HEK293 (cell line): ENCODE data around the gene HSD17B8.

Source experiments
- CTCF ChIA-PET: fragments of 350-600 bp; formaldehyde crosslinking; extraction: SDS; loops from one replicate; lab custom pipeline; 2021; ENCODE audit warnings: antibody characterized with exemption; lab: Yijun Ruan, JAX
- POLR2A ChIA-PET: fragments of 300-600 bp; formaldehyde crosslinking; extraction: SDS; loops from one replicate; lab custom pipeline; 2020; ENCODE audit warnings: antibody characterized with exemption, inconsistent platforms; lab: Yijun Ruan, JAX
- H3K27ac ChIP-seq: fragments of 200-500 bp; sonication (Bioruptor generic); 2 replicates; pipeline ENCODE4 v1.5.1; 2014; ENCODE audit warnings: low read depth, low read length, control low read depth, inconsistent platforms; ENCODE audit errors: extremely low read depth
- H3K36me3 ChIP-seq, 2 experiments: fragments of 200-500 bp in 1 of 2; sonication (Bioruptor generic) in 1 of 2; 1 replicate in 1 of 2; 2 replicates in 1 of 2; pipeline ENCODE4 v1.5.1; 2014 to 2017; ENCODE audit warnings: inconsistent platforms in 2 of 2, low read length in 2 of 2; ENCODE audit not compliant: control insufficient read depth in 2 of 2, insufficient read depth in 1 of 2
- H3K4me1 ChIP-seq: fragments of 200-500 bp; sonication (Bioruptor generic); 2 replicates; pipeline ENCODE4 v1.5.1; 2014; ENCODE audit warnings: mild to moderate bottlenecking, low read length, inconsistent platforms; ENCODE audit not compliant: control insufficient read depth, insufficient read depth
- H3K4me3 ChIP-seq: 2 replicates; pipeline ENCODE4 v1.5.1; 2011; ENCODE audit warnings: low read depth, mild to moderate bottlenecking, control low read depth, low read length, moderate library complexity
- H3K9me3 ChIP-seq: fragments of 200-500 bp; sonication (Bioruptor generic); 2 replicates; pipeline ENCODE4 v1.5.1; 2014; ENCODE audit warnings: low read depth, low read length, inconsistent platforms; ENCODE audit not compliant: control insufficient read depth, insufficient read depth
- HOXD13 ChIP-seq: sonication (generic); formaldehyde crosslinking; IDR thresholded peaks from 2 replicates; pipeline ENCODE4 v1.8.0; 2022; ENCODE audit warnings: missing genetic modification reagents, borderline replicate concordance
- IKZF3 ChIP-seq: fragments of 450-650 bp; IDR thresholded peaks from 2 replicates; pipeline ENCODE4 v1.5.0; 2018; ENCODE audit warnings: missing biosample characterization, mild to moderate bottlenecking, missing genetic modification characterization, moderate library complexity
- KLF10 ChIP-seq: fragments of 450-650 bp; IDR thresholded peaks from 2 replicates; pipeline ENCODE4 v1.5.1; 2018; ENCODE audit warnings: missing biosample characterization, mild to moderate bottlenecking, missing genetic modification characterization
- SP3 ChIP-seq: fragments of 450-650 bp; formaldehyde crosslinking; IDR thresholded peaks from 2 replicates; pipeline ENCODE4 v1.5.1; 2016; ENCODE audit warnings: missing biosample characterization, missing genetic modification characterization
- ZBTB17 ChIP-seq: fragments of 450-650 bp; formaldehyde crosslinking; IDR thresholded peaks from 2 replicates; pipeline ENCODE4 v1.5.1; 2016; ENCODE audit warnings: missing biosample characterization, missing genetic modification characterization
- ZFHX2 ChIP-seq: fragments of 450-650 bp; formaldehyde crosslinking; conservative IDR thresholded peaks from 2 replicates; pipeline ENCODE4 v1.5.1; 2016; ENCODE audit warnings: missing biosample characterization, missing genetic modification characterization
- ZNF10 ChIP-seq: fragments of 450-650 bp; formaldehyde crosslinking; IDR thresholded peaks from 2 replicates; pipeline ENCODE4 v1.5.1; 2017; ENCODE audit warnings: missing biosample characterization, missing genetic modification characterization
- ZNF112 ChIP-seq: fragments of 450-650 bp; formaldehyde crosslinking; IDR thresholded peaks from 2 replicates; pipeline ENCODE4 v1.5.0; 2017; ENCODE audit warnings: missing biosample characterization, missing genetic modification characterization
- ZNF169 ChIP-seq: fragments of 450-650 bp; formaldehyde crosslinking; IDR thresholded peaks from 2 replicates; pipeline ENCODE4 v1.5.1; 2016; ENCODE audit warnings: missing biosample characterization, missing genetic modification characterization
- ZNF211 ChIP-seq: fragments of 450-650 bp; formaldehyde crosslinking; IDR thresholded peaks from 2 replicates; pipeline ENCODE4 v1.5.1; 2016; ENCODE audit warnings: low read depth, missing biosample characterization, missing genetic modification characterization
- ZNF221 ChIP-seq: fragments of 450-650 bp; formaldehyde crosslinking; IDR thresholded peaks from 2 replicates; pipeline ENCODE4 v1.5.1; 2017; ENCODE audit warnings: missing biosample characterization, missing genetic modification characterization, borderline replicate concordance
- ZNF239 ChIP-seq: fragments of 450-650 bp; formaldehyde crosslinking; IDR thresholded peaks from 2 replicates; pipeline ENCODE4 v1.5.1; 2016; ENCODE audit warnings: missing biosample characterization, missing genetic modification characterization
- ZNF324 ChIP-seq: fragments of 450-650 bp; formaldehyde crosslinking; IDR thresholded peaks from 2 replicates; pipeline ENCODE4 v1.5.1; 2016; ENCODE audit warnings: missing biosample characterization, missing genetic modification characterization
- ZNF391 ChIP-seq: fragments of 450-650 bp; formaldehyde crosslinking; IDR thresholded peaks from 2 replicates; pipeline ENCODE4 v1.5.1; 2016; ENCODE audit warnings: low read depth, missing biosample characterization, missing genetic modification characterization, borderline replicate concordance
- ZNF394 ChIP-seq: fragments of 450-650 bp; formaldehyde crosslinking; IDR thresholded peaks from 2 replicates; pipeline ENCODE4 v1.5.1; 2016; ENCODE audit warnings: missing biosample characterization, missing genetic modification characterization, mild to moderate bottlenecking, moderate library complexity, borderline replicate concordance
- ZNF548 ChIP-seq: fragments of 450-650 bp; formaldehyde crosslinking; IDR thresholded peaks from 2 replicates; pipeline ENCODE4 v1.5.1; 2016; ENCODE audit warnings: missing biosample characterization, missing genetic modification characterization
- ZNF596 ChIP-seq: fragments of 450-650 bp; IDR thresholded peaks from 2 replicates; pipeline ENCODE4 v1.5.0; 2018; ENCODE audit warnings: missing biosample characterization, mild to moderate bottlenecking, missing genetic modification characterization, moderate library complexity
- ZNF623 ChIP-seq: fragments of 450-650 bp; formaldehyde crosslinking; IDR thresholded peaks from 2 replicates; pipeline ENCODE4 v1.5.1; 2016; ENCODE audit warnings: missing biosample characterization, missing genetic modification characterization
- ZNF660 ChIP-seq: fragments of 450-650 bp; IDR thresholded peaks from 2 replicates; pipeline ENCODE4 v1.5.1; 2018; ENCODE audit warnings: missing biosample characterization, mild to moderate bottlenecking, missing genetic modification characterization
- ZNF664 ChIP-seq: fragments of 450-650 bp; formaldehyde crosslinking; IDR thresholded peaks from 2 replicates; pipeline ENCODE4 v1.5.1; 2016; ENCODE audit warnings: missing biosample characterization, missing genetic modification characterization
- ZNF670 ChIP-seq: fragments of 450-650 bp; formaldehyde crosslinking; IDR thresholded peaks from 2 replicates; pipeline ENCODE4 v1.5.1; 2016; ENCODE audit warnings: missing biosample characterization, missing genetic modification characterization, low read depth
- ZNF76 ChIP-seq: fragments of 450-650 bp; formaldehyde crosslinking; IDR thresholded peaks from 2 replicates; pipeline ENCODE4; 2016; ENCODE audit warnings: low read depth, missing biosample characterization, missing genetic modification characterization, borderline replicate concordance
- ZSCAN16 ChIP-seq: fragments of 450-650 bp; formaldehyde crosslinking; IDR thresholded peaks from 2 replicates; pipeline ENCODE4 v1.5.1; 2016; ENCODE audit warnings: missing biosample characterization, missing genetic modification characterization
- TF ChIP-seq, protein P1 (sequence below): fragments of 450-650 bp; formaldehyde crosslinking; IDR thresholded peaks from 2 replicates; pipeline ENCODE4 v1.5.1; 2017; ENCODE audit warnings: missing biosample characterization, missing genetic modification characterization
- TF ChIP-seq, protein P2 (sequence below): fragments of 450-650 bp; formaldehyde crosslinking; IDR thresholded peaks from 2 replicates; pipeline ENCODE4 v1.5.1; 2016; ENCODE audit warnings: missing biosample characterization, missing genetic modification characterization
- TF ChIP-seq, protein P3 (sequence below): fragments of 450-650 bp; IDR thresholded peaks from 2 replicates; pipeline ENCODE4 v1.5.1; 2018; ENCODE audit warnings: missing biosample characterization, missing genetic modification characterization
- TF ChIP-seq, protein P4 (sequence below): fragments of 450-650 bp; formaldehyde crosslinking; IDR thresholded peaks from 2 replicates; pipeline ENCODE4 v1.5.1; 2017; ENCODE audit warnings: missing biosample characterization, missing genetic modification characterization
- TF ChIP-seq, protein P5 (sequence below): fragments of 450-650 bp; formaldehyde crosslinking; IDR thresholded peaks from 2 replicates; pipeline ENCODE4 v1.5.1; 2016; ENCODE audit warnings: missing biosample characterization, missing genetic modification characterization

The HSD17B8 gene

DNA sequence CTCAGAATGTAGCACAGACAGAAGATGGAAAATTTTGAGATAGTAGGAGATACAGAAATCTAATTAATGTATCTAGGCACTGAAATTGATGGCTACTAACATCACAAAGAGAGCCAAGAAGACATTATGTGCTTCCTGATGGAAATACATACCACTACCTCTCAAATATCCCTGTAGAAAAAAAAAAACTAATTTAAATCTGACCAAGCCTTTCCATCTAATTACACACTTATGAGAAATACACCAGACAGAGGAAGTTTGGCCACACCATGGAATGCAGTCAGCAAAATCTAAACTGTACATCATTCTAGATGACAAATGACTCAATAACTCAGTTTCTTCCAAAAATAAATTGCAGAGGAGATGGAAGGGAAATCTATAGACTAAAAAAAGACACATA lies 48.3 kb downstream of the HSD17B8 start:
- no peak overlapping the region for H3K4me3 ChIP-seq
- no peaks in the 10 kb centered on the region for H3K9me3 ChIP-seq
- CTCF ChIA-PET: interaction anchor here (0.6 kb wide), 1 partner anchor 47 kb away, joined by 3 read pairs; no protein-coding TSS in a partner anchor
- POLR2A ChIA-PET: interaction anchor here (0.7 kb wide), 1 partner anchor 376 kb away, joined by 6 read pairs; no protein-coding TSS in a partner anchor
- peaks cover 26% of the 10 kb centered on the region in 2 experiments; a peak in 2 of 3 replicates for H3K36me3 ChIP-seq
- peaks cover 12% of the 10 kb centered on the region for H3K4me1 ChIP-seq
- TF ChIP-seq, protein P1, sequence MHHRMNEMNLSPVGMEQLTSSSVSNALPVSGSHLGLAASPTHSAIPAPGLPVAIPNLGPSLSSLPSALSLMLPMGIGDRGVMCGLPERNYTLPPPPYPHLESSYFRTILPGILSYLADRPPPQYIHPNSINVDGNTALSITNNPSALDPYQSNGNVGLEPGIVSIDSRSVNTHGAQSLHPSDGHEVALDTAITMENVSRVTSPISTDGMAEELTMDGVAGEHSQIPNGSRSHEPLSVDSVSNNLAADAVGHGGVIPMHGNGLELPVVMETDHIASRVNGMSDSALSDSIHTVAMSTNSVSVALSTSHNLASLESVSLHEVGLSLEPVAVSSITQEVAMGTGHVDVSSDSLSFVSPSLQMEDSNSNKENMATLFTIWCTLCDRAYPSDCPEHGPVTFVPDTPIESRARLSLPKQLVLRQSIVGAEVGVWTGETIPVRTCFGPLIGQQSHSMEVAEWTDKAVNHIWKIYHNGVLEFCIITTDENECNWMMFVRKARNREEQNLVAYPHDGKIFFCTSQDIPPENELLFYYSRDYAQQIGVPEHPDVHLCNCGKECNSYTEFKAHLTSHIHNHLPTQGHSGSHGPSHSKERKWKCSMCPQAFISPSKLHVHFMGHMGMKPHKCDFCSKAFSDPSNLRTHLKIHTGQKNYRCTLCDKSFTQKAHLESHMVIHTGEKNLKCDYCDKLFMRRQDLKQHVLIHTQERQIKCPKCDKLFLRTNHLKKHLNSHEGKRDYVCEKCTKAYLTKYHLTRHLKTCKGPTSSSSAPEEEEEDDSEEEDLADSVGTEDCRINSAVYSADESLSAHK: no peak
- no peak for TF ChIP-seq ZNF169 (tag by site-specific recombination)
- no peak for TF ChIP-seq HOXD13
- TF ChIP-seq IKZF3 (tag by site-specific recombination): no peak
- no peak for TF ChIP-seq ZNF548
- TF ChIP-seq, protein P2, sequence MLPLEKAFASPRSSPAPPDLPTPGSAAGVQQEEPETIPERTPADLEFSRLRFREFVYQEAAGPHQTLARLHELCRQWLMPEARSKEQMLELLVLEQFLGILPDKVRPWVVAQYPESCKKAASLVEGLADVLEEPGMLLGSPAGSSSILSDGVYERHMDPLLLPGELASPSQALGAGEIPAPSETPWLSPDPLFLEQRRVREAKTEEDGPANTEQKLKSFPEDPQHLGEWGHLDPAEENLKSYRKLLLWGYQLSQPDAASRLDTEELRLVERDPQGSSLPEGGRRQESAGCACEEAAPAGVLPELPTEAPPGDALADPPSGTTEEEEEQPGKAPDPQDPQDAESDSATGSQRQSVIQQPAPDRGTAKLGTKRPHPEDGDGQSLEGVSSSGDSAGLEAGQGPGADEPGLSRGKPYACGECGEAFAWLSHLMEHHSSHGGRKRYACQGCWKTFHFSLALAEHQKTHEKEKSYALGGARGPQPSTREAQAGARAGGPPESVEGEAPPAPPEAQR (tag by site-specific recombination): no peak
- no peak for TF ChIP-seq ZNF664
- TF ChIP-seq ZNF623 (tag by site-specific recombination): no peak
- no peak for TF ChIP-seq ZNF670
- TF ChIP-seq ZNF221 (tag by site-specific recombination): no peak
- no peak for TF ChIP-seq ZFHX2 (tag by site-specific recombination)
- TF ChIP-seq ZNF10: no peak
- TF ChIP-seq KLF10 (tag by site-specific recombination): no peak
- TF ChIP-seq SP3: no peak
- TF ChIP-seq ZNF324 (tag by site-specific recombination): no peak
- TF ChIP-seq, protein P3, sequence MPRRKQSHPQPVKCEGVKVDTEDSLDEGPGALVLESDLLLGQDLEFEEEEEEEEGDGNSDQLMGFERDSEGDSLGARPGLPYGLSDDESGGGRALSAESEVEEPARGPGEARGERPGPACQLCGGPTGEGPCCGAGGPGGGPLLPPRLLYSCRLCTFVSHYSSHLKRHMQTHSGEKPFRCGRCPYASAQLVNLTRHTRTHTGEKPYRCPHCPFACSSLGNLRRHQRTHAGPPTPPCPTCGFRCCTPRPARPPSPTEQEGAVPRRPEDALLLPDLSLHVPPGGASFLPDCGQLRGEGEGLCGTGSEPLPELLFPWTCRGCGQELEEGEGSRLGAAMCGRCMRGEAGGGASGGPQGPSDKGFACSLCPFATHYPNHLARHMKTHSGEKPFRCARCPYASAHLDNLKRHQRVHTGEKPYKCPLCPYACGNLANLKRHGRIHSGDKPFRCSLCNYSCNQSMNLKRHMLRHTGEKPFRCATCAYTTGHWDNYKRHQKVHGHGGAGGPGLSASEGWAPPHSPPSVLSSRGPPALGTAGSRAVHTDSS: no peak
- no peak for TF ChIP-seq ZNF391 (tag by site-specific recombination)
- TF ChIP-seq ZNF76 (tag by site-specific recombination): no peak
- no peak overlapping the region for H3K27ac ChIP-seq

DNA sequence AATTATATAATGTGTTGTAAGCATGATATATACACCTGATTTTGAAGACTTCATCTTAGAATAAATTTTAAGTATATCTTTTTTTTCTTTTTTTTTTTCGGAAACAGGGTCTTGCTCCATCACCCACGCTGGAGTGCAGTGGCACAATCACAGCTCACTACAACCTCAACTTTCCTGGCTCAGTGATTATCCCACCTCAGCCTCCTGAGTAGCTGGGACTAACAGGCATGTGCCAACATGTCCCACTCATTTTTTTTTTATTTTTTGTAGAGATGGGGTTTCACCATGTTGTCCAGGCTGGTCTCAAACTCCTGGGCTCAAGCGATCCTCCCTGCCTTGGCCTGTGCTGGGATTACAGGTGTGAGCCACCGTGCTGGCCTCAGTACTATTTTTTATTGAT lies 50.1 kb downstream of the HSD17B8 start:
- ChIA-PET POLR2A (interaction anchor here (0.7 to 3.4 kb wide), 6 partner anchors 17 to 156 kb away, joined by 3 to 20 read pairs (median 8); partner anchors contain the start of genes B3GALT4, RING1, RPS18 and VPS52), CTCF (interaction anchor here (0.6 to 1.6 kb wide), 6 partner anchors 16 to 128 kb away, joined by 3 to 5 read pairs (median 4); partner anchors contain the start of gene RPS18)
- Histone ChIP-seq H3K4me3 (no peak overlapping the region), H3K27ac (peak overlapping the region; percentile 50; the same call in 1 of the 2 replicates), H3K4me1 (peaks cover 5% of the 10 kb centered on the region), H3K36me3 (peaks cover 37% of the 10 kb centered on the region in 2 experiments; a peak in 2 of 3 replicates), H3K9me3 (no peaks in the 10 kb centered on the region)
- TF ChIP-seq ZNF239 (tag by site-specific recombination) (no peak), ZNF660 (tag by site-specific recombination) (no peak), ZNF596 (tag by site-specific recombination) (no peak), ZBTB17 (tag by site-specific recombination) (0 out of 2 replicates have a peak, but pooled peaks have one; percentile 15), ZNF394 (peak; percentile 23; the same call in 1 of the 2 replicates), ZNF112 (tag by site-specific recombination) (no peak), ZNF211 (tag by site-specific recombination) (no peak), ZSCAN16 (tag by site-specific recombination) (no peak)
- TF ChIP-seq, protein P4, sequence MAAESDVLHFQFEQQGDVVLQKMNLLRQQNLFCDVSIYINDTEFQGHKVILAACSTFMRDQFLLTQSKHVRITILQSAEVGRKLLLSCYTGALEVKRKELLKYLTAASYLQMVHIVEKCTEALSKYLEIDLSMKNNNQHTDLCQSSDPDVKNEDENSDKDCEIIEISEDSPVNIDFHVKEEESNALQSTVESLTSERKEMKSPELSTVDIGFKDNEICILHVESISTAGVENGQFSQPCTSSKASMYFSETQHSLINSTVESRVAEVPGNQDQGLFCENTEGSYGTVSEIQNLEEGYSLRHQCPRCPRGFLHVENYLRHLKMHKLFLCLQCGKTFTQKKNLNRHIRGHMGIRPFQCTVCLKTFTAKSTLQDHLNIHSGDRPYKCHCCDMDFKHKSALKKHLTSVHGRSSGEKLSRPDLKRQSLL: peak; percentile 92
- TF ChIP-seq, protein P5, sequence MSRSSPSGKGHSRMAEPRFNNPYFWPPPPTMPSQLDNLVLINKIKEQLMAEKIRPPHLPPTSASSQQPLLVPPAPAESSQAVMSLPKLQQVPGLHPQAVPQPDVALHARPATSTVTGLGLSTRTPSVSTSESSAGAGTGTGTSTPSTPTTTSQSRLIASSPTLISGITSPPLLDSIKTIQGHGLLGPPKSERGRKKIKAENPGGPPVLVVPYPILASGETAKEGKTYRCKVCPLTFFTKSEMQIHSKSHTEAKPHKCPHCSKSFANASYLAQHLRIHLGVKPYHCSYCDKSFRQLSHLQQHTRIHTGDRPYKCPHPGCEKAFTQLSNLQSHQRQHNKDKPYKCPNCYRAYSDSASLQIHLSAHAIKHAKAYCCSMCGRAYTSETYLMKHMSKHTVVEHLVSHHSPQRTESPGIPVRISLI (tag by site-specific recombination): peak; percentile 93
